GM12891 (cell line): ENCODE data around the gene FXYD7.

Experiments used
- PAX5 ChIP-seq: IDR thresholded peaks from 2 replicates; pipeline ENCODE4 v1.6.1; 2011; ENCODE audit warnings: low read length, moderate library complexity, mild to moderate bottlenecking; ENCODE audit not compliant: insufficient read depth, severe bottlenecking
- POLR2A ChIP-seq: IDR thresholded peaks from 2 replicates; pipeline ENCODE4 v1.6.1; 2011; ENCODE audit warnings: low read depth, low read length, control low read depth
- POLR2AphosphoS5 ChIP-seq: IDR thresholded peaks from 2 replicates; pipeline ENCODE4 v1.6.1; 2011; ENCODE audit warnings: low read depth, low read length, control low read depth
- POU2F2 ChIP-seq: IDR thresholded peaks from 2 replicates; pipeline ENCODE4 v1.6.1; 2011; ENCODE audit warnings: low read depth, mild to moderate bottlenecking, control low read depth, low read length, moderate library complexity
- SPI1 ChIP-seq: IDR thresholded peaks from 2 replicates; pipeline ENCODE4 v1.6.1; 2011; ENCODE audit warnings: low read depth, low read length, control low read depth
- TAF1 ChIP-seq: IDR thresholded peaks from 2 replicates; pipeline ENCODE4 v1.6.1; 2011; ENCODE audit warnings: low read depth, low read length, control low read depth

GRCh38 chr19:35140962-35141836 is 1.9 kb upstream of the FXYD7 start:
- TF ChIP-seq POLR2AphosphoS5 (no peak), POLR2A (no peak), TAF1 (no peak), SPI1 (no peak), PAX5 (no peak), POU2F2 (no peak)
